Left colon (tissue), 2 donors: Measurements from ENCODE around the gene MOGAT2. TPM values are rescaled to one million over a fixed set of nuclear protein-coding genes. Genes with fewer than 3 reads are reported as not detected.
A peak's percentile ranks its signal among the peaks of the same experiment; 100 is the strongest.
"Not testable (repeated sequence)": the region's sequence is repeated elsewhere in the genome, so short reads cannot be mapped to it uniquely, and the experiment has no call there.

Experiments used
- ATAC-seq: fragments of 200-7000 bp; cut with Tn5 transposase; one replicate; pipeline ENCODE4 v1.9.1; 2020; ENCODE audit warnings: mild to moderate bottlenecking, moderate library complexity
- DNase-seq, 2 donors: peaks; one replicate each; pipeline ENCODE4 v3.0.0-alpha.2; 2020
- intact Hi-C, 2 donors: fragments of 100-400 bp; cut with DNase I in 1 of 2; cut with micrococcal nuclease in 1 of 2; formaldehyde crosslinking; loops; one replicate each; pipeline versions ENCODE4 v1.11.2 to v1.14.0; 2022; cut with DNase I, micrococcal nuclease
- long read RNA-seq: library from polyadenylated mRNA; unstranded; transcript quantifications from one replicate; pipeline ENCODE4 v2.0.0, GENCODE V29; 2021
- total RNA-seq, 2 donors: library from RNA; stranded (reverse); fragmentation: NEBNext Ultra II Directional; extraction: Animal tissue kit (Norgen Biotek cat#: 25700); gene quantifications; one replicate each; pipeline ENCODE4 v1.2.1, GENCODE V29; 2021
- donor health status: DM: no; HTN: no; CAD: no.
- donor health status: DM: yes; HTN: yes; CAD: no.

The MOGAT2 gene
- 100 to 1,000 TPM; 169 to 204 TPM for total RNA-seq
- long read RNA-seq, transcript MOGAT2-203 (5 exons, 3,204 nt), result minor isoform, 16 of 107 reads
- long read RNA-seq, transcript MOGAT2-201 (6 exons, 1,404 nt), result minor isoform, 28 of 107 reads
- long read RNA-seq, transcript MOGAT2-204 (1 exons, 1,956 nt), result major isoform, 34 of 107 reads
- long read RNA-seq, partial matches to known transcripts, result 19 of 107 reads
- long read RNA-seq, other reads (novel, unspliced or antisense), result 10 of 107 reads

GRCh38 chr11:75717608-75718418 is at the start of gene MOGAT2:
Gene MOGAT2 (plus strand): TSS chr11:75717838. CDS start chr11:75717889, 51 bp downstream.
- DNase-seq, result peak; percentile 82 to 86

DNA sequence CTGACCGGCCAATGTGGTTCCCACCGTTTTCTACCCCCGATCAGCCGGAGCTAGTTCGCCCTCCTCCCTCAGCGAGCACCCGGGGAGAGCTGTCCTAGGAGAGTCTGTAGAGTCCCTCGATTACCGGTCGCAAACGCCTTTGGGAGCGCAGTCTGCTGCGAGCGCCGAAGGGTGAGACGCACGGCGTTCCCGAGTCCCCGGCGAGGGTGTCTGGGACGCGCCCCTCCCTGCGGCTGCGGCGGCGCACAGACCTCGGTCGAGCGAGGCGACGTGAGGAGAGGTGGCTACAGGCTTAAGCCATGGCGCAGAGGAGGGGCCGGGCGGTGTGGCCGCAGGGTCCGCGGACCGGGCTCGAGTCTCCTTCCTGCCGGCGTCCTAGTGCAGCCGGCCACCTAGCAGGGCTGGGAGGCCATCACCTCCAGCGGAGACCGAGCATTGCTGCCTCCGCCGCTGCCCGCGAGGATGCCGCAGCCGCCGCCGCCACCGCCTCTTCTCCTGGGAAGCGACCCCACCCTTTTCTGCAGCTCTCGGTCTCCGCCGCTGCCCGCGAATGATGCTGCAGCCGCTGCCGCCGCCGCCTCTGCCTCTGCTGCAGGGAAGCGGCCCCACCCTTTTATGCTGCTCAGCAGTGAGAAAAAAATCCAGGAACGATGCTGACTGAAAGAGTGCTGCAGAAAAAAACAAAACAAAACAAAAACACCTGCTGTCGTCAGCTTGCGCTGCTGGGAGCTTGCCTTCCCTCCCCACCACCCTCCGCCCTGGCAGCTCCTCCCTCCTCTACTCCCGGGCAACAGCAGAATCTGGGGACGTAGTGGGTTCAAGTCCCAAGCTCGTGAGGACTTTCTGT is 49.0 kb upstream of the MOGAT2 start, which contains the start of gene MAP6:
Gene MAP6 (minus strand): TSS at position 588 of the 847 bp plus-strand sequence. CDS start 669 bp downstream, outside the sequence.
- ATAC-seq (peak; percentile 84), DNase-seq (peak in 1 of 2 donors; percentile 53)
- intact Hi-C loops, result no loop called here

More at GRCh38 chr11:75717608-75718418, at the start of gene MOGAT2:
- intact Hi-C loops, result loop anchor here in 1 of 2 donors (10.0 kb wide), 1 partner anchor 147 kb away; no protein-coding TSS in a partner anchor
- ATAC-seq, result peak; percentile 70

DNA sequence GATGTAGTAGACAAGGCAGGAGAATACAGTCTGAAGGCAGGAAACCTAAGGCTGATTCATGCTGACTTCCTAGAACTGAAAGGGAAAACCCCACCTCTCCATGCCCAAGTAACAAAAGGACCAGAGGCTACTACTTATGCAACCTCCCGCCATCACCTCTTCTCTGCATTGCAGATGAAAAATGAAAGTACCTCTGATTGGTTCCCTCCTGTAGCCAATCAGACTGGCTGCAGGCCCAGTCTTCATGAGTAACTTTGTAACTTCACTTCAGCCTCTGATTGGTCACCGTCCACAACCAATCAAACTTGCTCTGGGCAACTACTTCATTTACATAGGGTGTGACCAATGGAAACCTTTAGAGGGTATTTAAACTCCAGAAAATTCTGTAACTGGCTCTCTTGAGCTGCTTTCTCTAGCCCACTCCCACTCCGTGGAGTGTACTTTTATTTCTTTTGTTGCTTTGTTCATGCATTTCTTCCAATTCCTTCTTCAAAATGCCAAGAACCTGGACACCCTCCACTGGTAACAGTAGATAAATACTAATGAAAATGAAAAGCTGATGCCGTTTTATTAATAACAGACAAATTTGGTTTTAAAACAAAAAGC is 43.6 kb upstream of the MOGAT2 start:
- DNase-seq, result no peak
- ATAC-seq, result no peak
- intact Hi-C loops, result no loop called here

GRCh38 chr11:75677275-75677674 is 40.4 kb upstream of the MOGAT2 start:
- ATAC-seq (no peak), DNase-seq (no peak)
- intact Hi-C loops, result no loop called here

GRCh38 chr11:75677909-75678308 is 39.7 kb upstream of the MOGAT2 start:
- intact Hi-C loops, result no loop called here
- ATAC-seq, result no peak
- DNase-seq, result no peak

- ATAC-seq (no peak), DNase-seq (no peak)
- intact Hi-C loops, result no loop called here
Observed at GRCh38 chr11:75678620-75679259, 38.9 kb upstream of the MOGAT2 start.

DNA sequence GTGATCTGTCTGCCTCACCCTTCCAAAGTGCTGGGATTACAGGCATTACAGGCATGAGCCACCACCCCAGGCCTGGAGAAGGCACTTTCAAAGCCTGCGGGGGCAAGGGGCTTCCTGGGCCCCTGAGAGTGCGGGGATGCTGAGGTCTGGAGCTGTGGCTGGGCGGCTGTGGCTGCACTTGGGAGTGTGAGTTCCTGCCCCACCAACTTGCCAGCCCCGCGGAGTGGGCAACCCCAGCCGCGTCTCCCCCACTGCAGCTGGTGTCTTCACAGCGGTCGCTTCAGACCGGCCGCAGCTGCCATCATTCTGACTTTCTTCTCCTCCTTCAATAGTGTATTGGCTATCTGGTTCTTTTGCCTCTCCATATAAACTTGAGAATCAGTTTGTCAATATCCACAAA is 38.1 kb upstream of the MOGAT2 start:
- no peak for ATAC-seq
- no peak for DNase-seq
- intact Hi-C loops, result no loop called here

GRCh38 chr11:75683856-75684255 is 33.8 kb upstream of the MOGAT2 start:
- DNase-seq, ATAC-seq, intact Hi-C loops: not testable (repeated sequence)

DNA sequence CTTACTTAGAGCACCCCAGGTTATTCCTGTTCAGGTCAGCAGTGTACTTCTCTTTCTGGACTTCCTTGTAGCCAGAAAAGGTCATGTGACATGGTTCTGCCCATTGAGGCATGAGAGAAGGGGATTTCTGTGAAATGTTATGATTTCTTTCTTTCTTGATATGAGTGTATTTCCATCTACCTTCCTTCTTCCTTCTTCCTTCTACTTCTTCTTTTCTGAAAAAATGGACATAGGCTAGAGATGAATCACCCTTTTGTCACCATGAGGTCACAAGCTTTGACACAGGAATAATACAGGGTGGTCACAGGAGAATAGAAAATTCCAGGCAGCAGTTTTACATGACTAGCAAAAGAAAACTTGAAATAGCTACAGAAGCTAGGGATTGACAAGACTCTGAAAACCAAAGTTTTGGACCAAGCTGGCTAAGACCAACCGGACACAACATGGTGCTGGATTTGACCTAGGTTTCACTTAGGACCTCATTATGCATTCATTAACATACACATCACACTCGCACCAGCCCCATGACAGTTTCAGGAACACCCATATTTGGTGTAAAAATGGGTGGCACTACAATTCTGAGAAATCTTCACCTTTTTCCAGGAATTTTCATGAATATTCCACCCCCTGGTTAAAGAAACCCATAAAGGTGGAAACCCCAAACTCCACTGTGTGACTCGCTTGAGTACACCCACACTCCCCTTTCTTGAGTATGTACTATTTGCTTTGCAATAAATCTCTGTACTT is 27.6 kb upstream of the MOGAT2 start:
- DNase-seq (no peak), ATAC-seq (no peak)
- intact Hi-C loops, result no loop called here

- intact Hi-C loops, result no loop called here
- DNase-seq, result no peak
- ATAC-seq, result no peak
Observed at GRCh38 chr11:75691804-75692203, 25.8 kb upstream of the MOGAT2 start.

GRCh38 chr11:75697906-75698581 is 19.6 kb upstream of the MOGAT2 start:
- no peak for DNase-seq
- no peak for ATAC-seq
- intact Hi-C loops, result no loop called here

DNA sequence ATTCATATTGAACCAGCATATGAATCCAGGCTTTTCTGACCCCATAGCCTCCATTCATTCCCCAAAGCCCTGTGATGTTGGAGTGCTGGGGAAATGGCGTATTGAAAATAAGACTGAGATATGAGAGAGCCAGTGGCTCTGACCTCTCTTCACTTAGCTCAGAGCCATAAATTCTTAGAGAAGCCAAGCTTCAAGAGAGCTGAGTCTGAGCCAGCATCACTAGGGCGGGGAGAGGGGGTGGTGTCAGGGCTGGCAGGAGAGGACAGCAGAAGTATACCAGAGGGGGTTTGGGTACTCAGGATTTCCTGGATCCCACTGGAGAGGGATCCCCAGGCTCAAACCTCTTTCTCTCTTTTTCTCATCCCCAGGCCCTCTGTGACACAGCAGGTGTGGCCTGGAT is 16.7 kb upstream of the MOGAT2 start:
- ATAC-seq (no peak), DNase-seq (no peak)
- intact Hi-C loops, result no loop called here

DNA sequence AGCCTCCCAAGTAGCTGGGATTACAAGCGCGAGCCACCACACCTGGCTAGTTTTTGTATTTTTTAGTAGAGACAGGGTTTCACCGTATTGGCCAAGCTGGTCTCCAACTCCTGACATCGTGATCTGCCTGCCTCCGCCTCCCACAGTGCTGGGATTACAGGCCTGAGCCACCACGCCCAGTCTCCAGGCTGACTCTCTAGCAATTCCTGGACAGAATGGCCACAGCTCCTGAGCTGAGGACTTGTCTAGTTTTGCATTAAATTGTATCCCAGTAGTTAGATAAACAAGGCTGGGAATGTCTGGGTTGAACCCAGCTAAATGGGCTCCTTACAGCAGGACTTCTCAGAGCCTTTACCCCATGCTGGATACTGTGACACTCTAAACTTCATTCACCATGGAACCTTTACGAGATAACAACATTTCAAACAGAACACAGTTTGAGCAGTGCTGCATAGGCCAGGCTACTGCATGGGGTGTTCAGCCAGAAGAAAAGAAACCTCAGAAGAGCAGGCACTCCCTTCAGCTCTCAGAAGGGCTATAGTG is 13.9 kb upstream of the MOGAT2 start:
- no peak for DNase-seq
- ATAC-seq, result no peak
- intact Hi-C loops, result no loop called here

- intact Hi-C loops, result no loop called here
- no peak for ATAC-seq
- no peak for DNase-seq
Observed at GRCh38 chr11:75705541-75705940, 12.1 kb upstream of the MOGAT2 start.

DNA sequence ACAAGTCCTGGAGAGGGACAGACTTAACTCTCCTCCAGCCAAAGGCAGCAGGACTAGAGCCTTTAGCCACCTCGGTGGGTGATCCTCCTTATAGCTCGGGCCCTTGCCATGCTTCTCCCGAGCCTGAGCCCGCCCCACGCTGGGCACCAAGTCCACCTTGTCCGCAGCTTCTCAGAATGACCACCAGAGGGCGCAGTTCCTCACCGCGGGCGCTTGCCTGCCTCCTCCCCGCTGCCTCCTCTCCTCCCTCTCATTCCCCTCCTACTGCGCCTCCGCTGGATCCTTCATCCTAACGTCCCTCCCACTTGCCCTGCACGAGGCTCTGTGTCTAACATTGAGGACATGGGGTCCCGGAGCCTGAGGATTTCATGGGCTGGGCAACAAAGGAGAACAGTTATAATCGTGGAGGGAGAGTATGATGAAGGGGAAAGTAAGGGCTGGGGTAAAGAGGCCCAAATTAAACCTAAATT is 11.3 kb upstream of the MOGAT2 start:
- peak; percentile 69 to 70 for DNase-seq
- intact Hi-C loops, result no loop called here
- peak; percentile 99 for ATAC-seq

DNA sequence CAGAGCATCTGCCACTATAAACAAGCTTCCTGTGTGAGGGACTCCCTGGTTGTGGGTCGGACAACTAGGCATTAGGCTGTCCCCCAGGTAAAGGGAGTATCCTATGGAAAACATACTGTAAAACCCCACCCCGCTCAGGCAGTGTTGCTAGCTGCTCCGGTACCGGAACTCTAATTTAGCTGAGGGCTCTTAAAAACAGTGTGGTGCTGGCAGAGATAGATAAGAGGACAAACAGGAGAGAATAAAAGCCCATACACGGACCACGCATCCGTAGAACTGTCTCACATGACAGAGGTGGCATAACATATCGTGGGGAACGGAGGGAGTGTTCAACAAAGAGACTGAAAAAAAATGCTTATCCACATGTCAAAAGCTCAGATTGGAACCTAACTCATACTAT is 3.4 kb upstream of the MOGAT2 start:
- ATAC-seq (peak; percentile 21), DNase-seq (peak; percentile 47 to 51)
- intact Hi-C loops, result loop anchor here in 1 of 2 donors (10.0 kb wide), 1 partner anchor 151 kb away; no protein-coding TSS in a partner anchor

GRCh38 chr11:75715688-75716087 is 1.9 kb upstream of the MOGAT2 start:
- ATAC-seq (peak; percentile 44), DNase-seq (no peak)
- intact Hi-C loops, result loop anchor here in 1 of 2 donors (10.0 kb wide), 1 partner anchor 149 kb away; no protein-coding TSS in a partner anchor
